Stimulated activated CD4-positive, alpha-beta T cell treated with anti-CD3 and anti-CD28 coated beads, Interleukin-1b, Interleukin-23, amount 100 ng/mL, for 4 hours (primary cell): Measurements from ENCODE around the gene SLX9.
A peak's percentile ranks its signal among the peaks of the same experiment; 100 is the strongest.

Experiments used
- DNase-seq, 2 donors: peaks; one replicate each; pipeline ENCODE4 v3.0.0-alpha.2; 2020; ENCODE audit warnings: low read depth in 2 of 2

Gene SLX9, protein sequence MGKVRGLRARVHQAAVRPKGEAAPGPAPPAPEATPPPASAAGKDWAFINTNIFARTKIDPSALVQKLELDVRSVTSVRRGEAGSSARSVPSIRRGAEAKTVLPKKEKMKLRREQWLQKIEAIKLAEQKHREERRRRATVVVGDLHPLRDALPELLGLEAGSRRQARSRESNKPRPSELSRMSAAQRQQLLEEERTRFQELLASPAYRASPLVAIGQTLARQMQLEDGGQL

GRCh38 chr21:44939532-44940115 is at the start of gene SLX9:
Gene SLX9, plus strand, starts transcription at chr21:44940029. Its CDS starts 29 bp downstream, at chr21:44940058.
- DNase-seq: peak; percentile 73 to 76

DNA sequence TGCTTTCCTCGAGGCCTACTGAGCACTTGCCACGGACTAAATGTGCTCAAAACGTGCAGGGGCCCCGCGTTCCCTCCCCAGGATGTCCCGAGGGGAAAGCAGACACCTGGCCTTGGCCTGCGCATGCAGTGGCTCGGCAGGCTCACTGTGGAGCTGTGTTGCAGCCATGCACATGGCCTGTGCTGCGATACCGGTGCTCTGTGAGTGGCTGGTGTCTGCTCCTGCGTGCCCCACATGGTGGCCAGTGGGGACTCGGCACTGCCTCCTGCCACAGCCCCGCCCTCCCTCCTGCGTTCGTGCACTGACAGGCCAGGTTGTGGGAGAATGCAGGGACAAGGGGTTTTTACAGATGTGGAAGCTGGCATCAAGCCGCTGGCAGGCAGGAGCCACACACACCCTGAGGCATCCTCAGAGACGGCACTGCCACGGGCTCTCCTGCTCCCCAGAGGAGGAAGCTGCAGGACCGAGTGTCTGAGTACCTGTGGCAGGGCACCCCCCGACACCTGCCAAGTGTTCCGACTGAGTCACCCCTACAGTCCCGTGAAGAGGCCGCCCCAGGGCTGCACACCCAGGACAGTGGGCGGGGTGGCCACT is 49.4 kb upstream of the SLX9 start:
- no peak for DNase-seq

DNA sequence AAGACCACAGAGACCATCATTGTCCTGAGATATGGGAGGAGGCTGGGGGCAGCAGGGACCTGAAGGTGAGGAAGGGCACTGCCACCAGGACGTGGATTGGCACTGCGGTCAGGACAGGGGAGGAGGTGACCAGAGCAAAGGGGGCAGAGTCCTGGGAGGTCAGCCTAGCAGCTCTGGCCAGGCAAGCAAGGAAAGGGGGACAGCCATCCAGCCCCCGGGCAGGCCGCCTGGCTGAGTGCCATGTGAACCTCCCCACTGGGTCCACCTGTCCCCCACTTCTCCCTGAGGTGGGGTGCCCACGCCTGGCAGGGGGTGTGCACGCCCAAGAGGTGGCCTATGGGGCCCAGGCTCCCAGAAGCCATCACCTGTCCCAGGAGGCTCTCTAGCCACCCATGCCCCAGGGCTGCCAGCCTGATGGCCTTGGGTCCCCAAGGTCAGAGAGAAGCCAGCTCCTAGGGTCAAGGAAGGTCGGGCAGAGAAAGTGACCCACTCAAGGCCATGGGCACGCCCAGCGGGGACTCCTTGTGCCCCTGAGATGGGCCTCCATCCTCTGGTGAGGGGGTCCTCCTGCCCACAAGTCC is 48.8 kb upstream of the SLX9 start:
- DNase-seq: no peak

- DNase-seq: no peak
Observed at GRCh38 chr21:44891631-44892031, 48.2 kb upstream of the SLX9 start.

GRCh38 chr21:44892095-44892494 is 47.7 kb upstream of the SLX9 start:
- DNase-seq: no peak

DNA sequence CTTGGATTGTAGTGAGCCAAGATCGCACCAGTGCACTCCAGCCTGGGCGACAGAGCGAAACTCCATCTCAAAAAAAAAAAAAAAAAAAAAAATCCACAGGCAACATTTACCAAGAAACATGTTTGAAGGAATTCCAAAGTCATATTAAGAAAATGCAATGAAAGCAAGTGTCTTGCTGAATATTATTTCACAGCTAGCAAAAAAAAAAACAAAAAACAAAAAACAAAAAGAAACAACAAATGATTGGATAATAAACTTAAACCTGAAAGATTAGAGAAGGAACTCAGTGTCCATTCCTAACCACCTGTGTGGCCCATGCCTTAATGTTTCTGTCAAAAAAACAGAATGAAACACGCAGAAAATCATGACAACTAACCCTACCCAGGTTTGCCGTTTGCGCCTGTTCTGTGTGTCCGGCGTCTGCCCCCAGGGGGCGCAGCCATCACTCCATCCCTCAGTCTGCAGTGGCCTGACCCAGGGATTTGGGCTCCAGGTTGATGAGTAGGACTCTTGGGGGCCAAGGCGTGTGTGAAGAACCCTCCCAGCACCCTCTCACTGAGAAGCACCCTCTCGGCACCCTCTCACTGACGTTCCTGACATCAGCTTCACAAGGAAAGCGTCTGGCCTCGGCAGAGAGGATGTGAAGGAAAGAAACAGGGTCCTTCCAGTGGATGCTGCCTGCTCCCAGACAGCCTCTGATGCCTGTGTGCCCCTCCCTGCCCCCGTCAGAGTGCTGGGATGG is 47.1 kb upstream of the SLX9 start:
- peak; percentile 73 to 77 for DNase-seq

DNA sequence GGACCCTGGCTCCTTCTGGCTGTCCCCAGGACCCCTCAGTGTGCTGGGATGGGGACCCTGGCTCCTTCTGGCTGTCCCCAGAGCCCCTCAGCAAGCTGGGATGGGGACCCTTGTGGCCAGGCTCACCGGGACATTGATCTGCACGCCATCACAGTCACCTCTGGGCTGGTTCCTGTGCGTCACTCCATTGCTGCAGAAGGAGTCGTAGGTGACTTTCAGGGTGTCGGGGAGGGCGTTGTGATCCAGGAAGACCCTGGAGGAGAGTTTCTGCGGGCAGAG is 46.6 kb upstream of the SLX9 start:
- DNase-seq: no peak

- DNase-seq: no peak
Observed at GRCh38 chr21:44893948-44894656, 45.7 kb upstream of the SLX9 start.

DNA sequence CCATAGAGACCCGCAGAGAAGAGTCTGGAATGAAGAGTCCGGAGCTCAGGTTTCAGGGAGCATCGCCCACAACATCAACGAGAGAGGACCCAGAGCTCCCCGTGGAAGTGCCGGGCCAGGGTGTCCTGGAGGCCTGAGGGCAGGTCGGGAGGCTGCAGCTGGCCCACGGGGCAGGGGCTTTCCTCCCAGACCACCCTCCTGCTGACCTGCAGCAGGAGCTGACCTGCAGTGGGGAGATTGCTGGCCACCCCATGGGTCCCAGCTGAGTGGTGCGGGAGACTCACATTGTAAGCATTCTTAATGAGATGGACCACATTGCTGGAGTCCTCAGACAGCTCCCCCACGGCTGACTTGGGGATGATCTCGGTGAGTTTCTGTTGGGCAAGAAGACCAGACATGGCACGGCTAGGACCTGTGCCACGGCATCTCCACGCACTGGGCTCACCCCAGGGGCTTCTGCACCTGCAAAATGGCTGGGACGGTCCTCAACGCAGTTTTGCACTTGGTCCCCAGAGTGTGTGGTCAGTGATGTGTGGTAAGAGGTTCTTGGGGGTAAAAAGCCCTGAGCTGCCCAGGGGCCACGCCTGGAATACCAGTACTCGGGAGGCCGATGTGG is 45.0 kb upstream of the SLX9 start:
- DNase-seq: no peak

- no peak for DNase-seq
Observed at GRCh38 chr21:44895859-44896258, 44.0 kb upstream of the SLX9 start.

GRCh38 chr21:44896561-44897286 is 43.1 kb upstream of the SLX9 start:
- no peak for DNase-seq

DNA sequence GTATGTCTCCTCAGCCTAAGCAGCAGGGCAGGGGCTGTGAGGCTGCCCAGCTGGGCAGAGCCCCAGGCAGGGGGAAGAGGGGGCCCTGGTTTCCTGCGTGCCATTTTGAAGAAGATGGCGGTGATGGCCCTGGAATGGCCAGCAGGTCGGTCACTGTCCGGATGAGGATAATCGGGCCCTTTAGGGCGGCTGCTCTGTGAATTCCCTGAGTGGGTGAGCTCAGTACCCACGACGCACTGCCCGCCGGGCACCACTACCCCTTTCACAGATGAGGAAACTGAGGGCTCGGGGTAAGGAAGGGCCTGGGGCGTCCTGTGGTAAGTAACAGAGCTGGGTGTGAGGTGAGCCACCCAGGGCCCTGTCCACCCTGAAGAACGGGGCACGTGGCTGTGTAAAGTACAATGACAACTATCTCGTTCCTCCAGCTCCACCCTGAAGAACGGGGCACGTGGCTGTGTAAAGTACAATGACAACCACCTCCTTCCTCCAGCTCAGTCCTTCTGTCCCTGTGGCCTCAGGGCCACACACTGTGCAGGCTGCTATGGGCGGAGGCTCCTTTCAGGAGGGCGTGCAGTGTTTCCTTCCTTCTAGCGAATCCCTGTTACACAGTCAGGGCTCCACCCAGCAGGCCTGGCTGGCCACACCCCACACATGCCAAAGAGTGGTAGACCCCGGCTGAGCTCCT is 42.4 kb upstream of the SLX9 start:
- DNase-seq: no peak

DNA sequence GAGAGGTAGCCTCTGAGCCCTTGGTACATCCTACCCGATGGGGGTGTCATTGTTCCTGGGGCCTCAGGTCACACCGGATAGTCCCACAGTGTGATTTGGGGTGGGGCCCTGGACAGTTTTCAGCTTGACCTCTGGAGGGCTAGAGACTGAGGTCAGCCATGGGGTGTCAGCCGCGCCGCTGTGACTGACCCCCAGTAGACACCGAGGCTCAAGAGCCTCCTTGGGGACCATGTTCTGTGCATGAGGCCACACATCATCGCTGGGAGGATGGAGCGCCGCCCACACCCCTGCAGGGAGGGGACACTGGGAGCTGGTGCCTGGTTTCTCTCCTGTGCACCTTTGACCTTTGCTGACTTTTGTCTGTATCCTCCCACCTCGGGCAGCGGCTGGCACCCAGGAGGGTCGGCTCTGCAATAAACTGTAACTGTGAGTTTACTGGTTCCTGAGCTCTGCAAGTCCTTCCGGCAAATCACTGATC is 41.8 kb upstream of the SLX9 start:
- DNase-seq: no peak

- DNase-seq: no peak
Observed at GRCh38 chr21:44898851-44899767, 40.7 kb upstream of the SLX9 start.

DNA sequence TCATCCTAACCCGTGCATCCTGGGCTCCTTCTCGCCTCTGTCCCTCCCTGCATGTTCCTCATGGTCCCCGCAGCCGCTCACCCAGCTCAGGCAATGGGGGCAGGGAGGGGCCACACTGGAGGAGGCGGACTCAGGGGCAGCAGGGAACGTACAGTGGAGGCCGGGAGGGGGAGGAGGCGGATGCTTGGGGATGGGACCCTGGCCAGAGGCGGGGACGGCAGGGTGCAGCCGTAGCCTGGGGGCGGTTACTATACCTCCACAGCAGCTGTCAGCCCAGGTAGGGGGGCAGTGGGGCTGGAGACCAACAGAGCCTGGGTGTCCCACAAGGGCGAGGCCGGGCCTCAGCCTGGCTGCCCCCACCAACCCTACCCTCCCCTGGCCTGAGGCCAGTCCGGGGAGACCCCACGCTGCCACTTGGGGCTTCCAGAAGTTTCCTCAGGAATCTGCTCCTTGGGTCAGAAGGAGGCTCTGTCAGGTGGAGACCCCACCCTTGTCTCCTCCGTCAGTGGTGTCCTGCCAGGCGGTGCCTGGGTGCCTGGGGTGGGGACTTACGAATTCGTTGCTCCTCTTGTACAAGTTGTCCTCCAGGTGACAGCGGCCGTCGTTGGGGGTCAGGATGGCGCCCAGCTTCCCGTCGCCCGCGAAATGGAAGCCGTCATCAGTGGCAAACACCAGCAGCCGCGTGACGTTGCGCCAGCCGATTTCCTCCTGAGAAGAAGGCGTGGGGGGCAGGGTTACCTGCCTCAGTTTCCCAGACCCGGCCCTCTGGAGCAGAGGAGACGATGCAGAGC is 39.9 kb upstream of the SLX9 start:
- DNase-seq: no peak

- no peak for DNase-seq
Observed at GRCh38 chr21:44900559-44901251, 39.1 kb upstream of the SLX9 start.

DNA sequence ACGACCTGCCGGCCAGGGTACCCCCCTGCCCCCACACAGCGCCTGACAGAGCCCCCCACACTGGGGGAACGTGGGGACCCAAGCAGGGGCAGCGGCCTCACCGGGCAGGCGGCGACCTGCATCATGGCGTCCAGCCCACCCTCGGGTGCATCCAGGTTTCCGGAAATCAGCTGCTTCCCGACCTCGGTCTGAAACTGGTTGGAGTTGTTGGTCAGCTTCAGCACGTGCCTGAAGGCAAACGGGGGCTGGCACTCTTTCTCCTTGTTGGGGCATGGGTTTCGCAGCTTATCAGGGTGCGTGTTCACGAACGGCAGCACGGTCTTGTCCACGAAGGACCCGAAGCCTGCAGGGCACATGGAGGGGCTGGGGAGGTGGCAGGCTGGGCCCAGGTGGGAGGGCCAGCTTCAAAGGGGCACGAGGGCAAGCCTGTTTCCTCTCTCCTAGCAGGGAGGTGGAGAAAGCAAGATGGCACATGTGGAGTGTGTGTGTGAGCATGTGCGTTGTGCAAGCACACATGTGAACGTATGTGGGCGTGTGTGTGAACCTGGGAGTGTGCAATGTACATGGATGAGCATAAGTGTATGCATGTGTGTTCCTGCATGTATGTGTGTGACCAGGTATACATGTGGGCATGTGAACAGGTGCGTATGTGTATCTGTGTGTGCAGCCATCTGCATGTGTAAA is 38.3 kb upstream of the SLX9 start:
- no peak for DNase-seq
